ENCODE data around the gene RBMS3.

GRCh38 chr3:29346828-29347227, 66.0 kb downstream of the RBMS3 start:
- TF ChIP-seq POLR2A (IDR thresholded peaks at IDR 0.05) (no peak), CTCF (IDR thresholded peaks at IDR 0.05) (no peak)
